Esophagus muscularis mucosa (tissue), 4 donors: ENCODE results near the gene SLC16A13. TPM values are rescaled to one million over a fixed set of nuclear protein-coding genes. Genes with fewer than 3 reads are reported as not detected.

ENCODE experiments used
- DNase-seq: peaks from one replicate; pipeline ENCODE4 v3.0.0-alpha.2; 2017; ENCODE audit errors: extremely low spot score
- H3K27ac ChIP-seq, 4 donors: fragments of 200-600 bp; sonication (generic); replicated peaks in 1 of 4; 1 replicate in 3 of 4; 2 replicates in 1 of 4; pipeline ENCODE4 v1.5.1; 2016 to 2019; ENCODE audit warnings: mild to moderate bottlenecking in 1 of 4
- H3K27me3 ChIP-seq, 4 donors: fragments of 200-600 bp; sonication (generic); one replicate each; pipeline versions ENCODE4 v1.5.1 to v1.6.0; 2016 to 2019
- H3K36me3 ChIP-seq, 4 donors: fragments of 200-600 bp; sonication (generic); one replicate each; pipeline ENCODE4 v1.5.1; 2016 to 2019
- H3K4me1 ChIP-seq, 4 donors: fragments of 200-600 bp; sonication (generic); one replicate each; pipeline ENCODE4 v1.5.1; 2016 to 2019
- H3K4me3 ChIP-seq, 4 donors: fragments of 200-600 bp; sonication (generic); 1 replicate in 2 of 4; 2 replicates in 2 of 4; pipeline ENCODE4 v1.5.1; 2016 to 2019; ENCODE audit warnings: mild to moderate bottlenecking in 4 of 4, moderate library complexity in 1 of 4
- H3K9me3 ChIP-seq, 4 donors: fragments of 200-600 bp; sonication (generic); 1 replicate in 3 of 4; 2 replicates in 1 of 4; pipeline ENCODE4 v1.5.1; 2016 to 2019
- CTCF ChIP-seq, 3 experiments: fragments of 200-600 bp in 2 of 3; fragments of 450-650 bp in 1 of 3; sonication (generic) in 2 of 3; IDR thresholded peaks; one replicate each; pipeline ENCODE4 v1.5.1; 2017 to 2019; ENCODE audit warnings: antibody characterized with exemption in 3 of 3, mild to moderate bottlenecking in 2 of 3, moderate library complexity in 1 of 3
- EP300 ChIP-seq: sonication (generic); formaldehyde crosslinking; IDR thresholded peaks from one replicate; pipeline ENCODE4 v1.6.1; 2017; ENCODE audit warnings: antibody characterized with exemption
- POLR2A ChIP-seq: fragments of 450-650 bp; IDR thresholded peaks from one replicate; pipeline ENCODE4 v1.6.1; 2017; ENCODE audit warnings: antibody characterized with exemption, moderate library complexity, mild to moderate bottlenecking, low read depth
- POLR2AphosphoS5 ChIP-seq, 2 donors: sonication (generic); formaldehyde crosslinking; IDR thresholded peaks; one replicate each; pipeline ENCODE4 v1.6.1; 2017; ENCODE audit warnings: antibody characterized with exemption in 2 of 2
- WGBS: methylation state at CpG from one replicate; pipeline ENCODE4 v1.1.5; 2018; 5-methylcytosine and 5-hydroxymethylcytosine counted together
- intact Hi-C: fragments of 100-400 bp; cut with DNase I; formaldehyde crosslinking; loops from one replicate; pipeline ENCODE4 v1.15.1; 2023
- total RNA-seq, 4 donors: library from RNA; depleted of rRNA; stranded (reverse); fragments of >200 nt; gene quantifications; one replicate each; pipeline versions ENCODE4 v1.1.0 to v1.2.1, GENCODE V29; 2016

SLC16A13 gene
- total RNA-seq, 4 donors from 2014 or later, result 0.19 to 1.2 (median 0.65) TPM

- Histone ChIP-seq H3K9me3 (no peaks in the 10 kb centered on the region), H3K36me3 (peaks cover 0 to 16% (median 11%) of the 10 kb centered on the region in 4 donors), H3K27me3 (peaks cover 0 to 6% (median 5%) of the 10 kb centered on the region in 4 donors), H3K27ac (peak overlapping the region; percentile 92 to 98 (median 95)), H3K4me3 (peak overlapping the region in 2 of 4 donors; percentile 70 to 77), H3K4me1 (peaks cover 67 to 85% (median 72%) of the 10 kb centered on the region in 4 donors)
- WGBS, result 84% methylated on average over 19 of the region's 20 CpGs
- DNase-seq, result no peak
- intact Hi-C loops, result no loop called here
- TF ChIP-seq EP300 (no peak), CTCF (IDR thresholded peaks at IDR 0.05) (no peak), POLR2A (no peak), POLR2AphosphoS5 (IDR thresholded peaks at IDR 0.05) (no peak)
Observed at GRCh38 chr17:7016886-7017826, 18.7 kb upstream of the SLC16A13 start.

DNA sequence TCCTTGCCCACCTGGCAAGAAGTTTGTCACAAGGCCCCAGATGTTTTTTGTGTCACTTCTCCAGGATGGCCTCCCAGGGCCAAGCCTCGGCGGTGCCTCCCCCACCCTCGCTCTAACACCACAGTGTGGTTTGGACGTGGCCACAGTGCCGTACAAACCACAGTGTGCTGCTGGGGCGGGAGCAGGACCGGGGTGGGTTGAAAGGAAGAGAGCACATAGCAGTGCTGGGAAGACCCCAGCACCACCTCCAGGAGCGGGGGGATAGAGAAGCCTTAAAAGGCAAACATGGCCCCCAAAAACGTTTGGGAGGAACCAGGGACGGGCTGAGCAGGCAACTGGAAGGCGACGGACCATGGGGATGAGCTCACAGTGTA lies 18.0 kb upstream of the SLC16A13 start:
- WGBS, result 71% methylated on average over 12 of the region's 12 CpGs
- Histone ChIP-seq H3K27me3 (peaks cover 0 to 13% (median 12%) of the 10 kb centered on the region in 4 donors), H3K27ac (peak overlapping the region; percentile 92 to 98 (median 95)), H3K36me3 (peaks cover 0 to 16% (median 11%) of the 10 kb centered on the region in 4 donors), H3K9me3 (no peaks in the 10 kb centered on the region), H3K4me3 (peak overlapping the region; percentile 66 to 78 (median 74)), H3K4me1 (peaks cover 70 to 91% (median 78%) of the 10 kb centered on the region in 4 donors)
- intact Hi-C loops, result no loop called here
- no peak for DNase-seq
- TF ChIP-seq POLR2AphosphoS5 (IDR thresholded peaks at IDR 0.05) (no peak), EP300 (no peak), CTCF (IDR thresholded peaks at IDR 0.05) (no peak), POLR2A (no peak)

GRCh38 chr17:7018331-7018964 lies 17.4 kb upstream of the SLC16A13 start:
- Histone ChIP-seq H3K9me3 (no peaks in the 10 kb centered on the region), H3K27ac (peak overlapping the region; percentile 92 to 98 (median 95)), H3K4me1 (peaks cover 69 to 91% (median 79%) of the 10 kb centered on the region in 4 donors), H3K36me3 (peaks cover 0 to 16% (median 11%) of the 10 kb centered on the region in 4 donors), H3K4me3 (peak overlapping the region; percentile 66 to 78 (median 74)), H3K27me3 (peaks cover 0 to 19% (median 17%) of the 10 kb centered on the region in 4 donors)
- intact Hi-C loops, result no loop called here
- DNase-seq, result no peak
- 59% methylated on average over 10 of the region's 10 CpGs for WGBS
- TF ChIP-seq POLR2A (no peak), POLR2AphosphoS5 (IDR thresholded peaks at IDR 0.05) (peak; percentile 29 to 51)

DNA sequence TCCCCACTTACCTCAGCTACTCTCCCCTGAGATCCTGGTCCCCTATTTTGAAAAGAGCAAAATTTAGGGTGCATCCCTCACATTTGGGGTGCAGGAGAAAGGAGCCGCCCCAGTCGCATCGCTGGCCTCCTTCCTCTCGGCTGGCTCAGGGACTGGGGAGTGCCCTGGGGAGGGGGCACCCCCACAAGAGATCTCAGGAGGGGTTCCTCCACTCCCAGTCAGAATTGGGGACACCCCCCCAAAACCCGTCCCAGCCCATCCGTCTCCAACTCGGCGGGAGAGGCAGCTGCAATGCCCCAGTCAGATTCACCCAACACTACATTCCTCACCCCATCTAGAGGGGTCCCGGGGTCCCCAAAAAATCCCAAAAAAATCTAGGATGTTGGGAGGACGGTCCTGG lies 16.4 kb upstream of the SLC16A13 start:
- Histone ChIP-seq H3K4me1 (peaks cover 62 to 92% (median 76%) of the 10 kb centered on the region in 4 donors), H3K36me3 (peaks cover 0 to 16% (median 11%) of the 10 kb centered on the region in 4 donors), H3K9me3 (no peaks in the 10 kb centered on the region), H3K27ac (peak overlapping the region; percentile 92 to 98 (median 95)), H3K27me3 (peaks cover 0 to 27% (median 17%) of the 10 kb centered on the region in 4 donors), H3K4me3 (peak overlapping the region; percentile 66 to 78 (median 74))
- no peak for DNase-seq
- no peak for TF ChIP-seq EP300
- TF ChIP-seq POLR2A, result no peak
- no peak for TF ChIP-seq CTCF (IDR thresholded peaks at IDR 0.05)
- no peak for TF ChIP-seq POLR2AphosphoS5 (IDR thresholded peaks at IDR 0.05)
- WGBS, result 24% methylated on average over 10 of the region's 10 CpGs
- intact Hi-C loops, result no loop called here
